GM12878 (cell line): ENCODE measurements around the gene AP3D1. TPM values are rescaled to one million over a fixed set of nuclear protein-coding genes. Genes with fewer than 3 reads are reported as not detected.

ENCODE experiments used
- ATAC-seq: fragments of 200-7000 bp; cut with Tn5 transposase; 3 replicates; pipeline ENCODE4 v1.9.1; 2020; ENCODE audit warnings: mild to moderate bottlenecking, moderate library complexity
- BruUV-seq: library from RNA; stranded (reverse); fragments of 400-500 nt; replicated peaks from 2 replicates; lab custom pipeline; 2021; lab: Mats Ljungman, UMichigan
- CTCF ChIA-PET: fragments of 300-600 bp; sonication (Branson Sonifier 250); formaldehyde crosslinking; extraction: SDS; loops from one replicate; lab custom pipeline; 2021; ENCODE audit warnings: inconsistent platforms; lab: Yijun Ruan, JAX
- POLR2A ChIA-PET: fragments of 350-600 bp; formaldehyde crosslinking; extraction: SDS; loops from one replicate; lab custom pipeline; 2021; ENCODE audit warnings: inconsistent platforms; lab: Charles Lee
- RAD21 ChIA-PET: fragments of 300-600 bp; sonication (Branson Sonifier 250); formaldehyde crosslinking; loops from one replicate; lab custom pipeline; 2023; ENCODE audit warnings: antibody characterized with exemption; ENCODE audit not compliant: unreplicated experiment; lab: Charles Lee
- SMC1A ChIA-PET: fragments of 300-600 bp; sonication (Branson Sonifier 250); formaldehyde crosslinking; loops from one replicate; lab custom pipeline; 2023; ENCODE audit not compliant: unreplicated experiment, uncharacterized antibody; lab: Charles Lee
- DNase-seq: peaks from one replicate; pipeline ENCODE4 v3.0.0-alpha.2; 2011; ENCODE audit warnings: low read depth, low spot score
- FAIRE-seq: peaks from 3 replicates; lab custom pipeline; 2011; peaks lifted over from hg19 to GRCh38; lab: Jason Lieb, UNC
- H2AFZ ChIP-seq: 2 replicates; pipeline ENCODE4 v1.6.0; 2011; ENCODE audit warnings: low read depth, low read length, control low read depth; ENCODE audit not compliant: control insufficient read depth
- H3K27ac ChIP-seq: 2 replicates; pipeline ENCODE4 v1.5.1; 2011; ENCODE audit warnings: control low read depth; ENCODE audit not compliant: control insufficient read depth, insufficient read depth
- H3K27me3 ChIP-seq, 2 experiments: replicated peaks in 1 of 2; 2 replicates each; pipeline versions ENCODE4 v1.6.0 to v1.6.1; 2011; ENCODE audit warnings: low read length in 1 of 2; ENCODE audit not compliant: control insufficient read depth in 2 of 2, insufficient read depth in 2 of 2
- H3K36me3 ChIP-seq, 2 experiments: 2 replicates each; pipeline ENCODE4 v1.5.1; 2011; ENCODE audit warnings: low read length in 1 of 2; ENCODE audit not compliant: control insufficient read depth in 2 of 2, insufficient read depth in 2 of 2
- H3K4me1 ChIP-seq: 2 replicates; pipeline ENCODE4 v1.6.1; 2011; ENCODE audit warnings: mild to moderate bottlenecking, low read length, moderate library complexity, mixed read lengths; ENCODE audit not compliant: control insufficient read depth, insufficient read depth
- H3K4me2 ChIP-seq: 2 replicates; pipeline ENCODE4 v1.6.0; 2011; ENCODE audit warnings: control low read depth; ENCODE audit not compliant: control insufficient read depth, insufficient read depth
- H3K4me3 ChIP-seq: fragments of 200-600 bp; sonication (generic); 2 replicates; pipeline ENCODE4 v1.5.1; 2016
- H3K79me2 ChIP-seq: 2 replicates; pipeline ENCODE4 v1.6.0; 2011; ENCODE audit warnings: low read length; ENCODE audit not compliant: control insufficient read depth, insufficient read depth
- H3K9ac ChIP-seq: 2 replicates; pipeline ENCODE4 v1.8.0; 2011; ENCODE audit warnings: low read length, control low read depth, mixed read lengths; ENCODE audit not compliant: control insufficient read depth, insufficient read depth
- H3K9me3 ChIP-seq: replicated peaks from 3 replicates; pipeline ENCODE4 v1.5.1; 2011; ENCODE audit warnings: mild to moderate bottlenecking, low read length; ENCODE audit not compliant: control insufficient read depth, insufficient read depth
- H4K20me1 ChIP-seq: 2 replicates; pipeline ENCODE4 v1.6.0; 2011; ENCODE audit not compliant: control insufficient read depth, insufficient read depth
- ASH2L ChIP-seq: fragments of 300-600, 200-600 bp; sonication (generic); IDR thresholded peaks from 2 replicates; pipeline ENCODE4 v1.6.1; 2017; ENCODE audit warnings: low read depth, mild to moderate bottlenecking, borderline replicate concordance
- ATF7 ChIP-seq: fragments of 450-650 bp; IDR thresholded peaks from 2 replicates; pipeline ENCODE4 v1.6.1; 2016; ENCODE audit warnings: low read depth, mild to moderate bottlenecking
- BCLAF1 ChIP-seq: fragments of 450-650 bp; IDR thresholded peaks from 2 replicates; pipeline ENCODE4 v1.6.1; 2017; ENCODE audit warnings: antibody characterized with exemption, mild to moderate bottlenecking, moderate library complexity
- CHD1 ChIP-seq: IDR thresholded peaks from 2 replicates; pipeline ENCODE4 v1.6.1; 2012; ENCODE audit warnings: low read depth, low read length, improper control_type of control experiment
- EZH2 ChIP-seq: IDR thresholded peaks from 2 replicates; pipeline ENCODE4 v1.6.1; 2012; ENCODE audit warnings: low read depth, mild to moderate bottlenecking, control low read depth, inconsistent platforms, low read length, borderline replicate concordance; ENCODE audit not compliant: control insufficient read depth
- HDGF ChIP-seq: fragments of 450-650 bp; IDR thresholded peaks from 2 replicates; pipeline ENCODE4 v1.6.1; 2016; ENCODE audit warnings: antibody characterized with exemption
- MEF2B ChIP-seq: fragments of 450-650 bp; IDR thresholded peaks from 2 replicates; pipeline ENCODE4 v1.6.1; 2018; ENCODE audit warnings: mild to moderate bottlenecking, moderate library complexity; ENCODE audit not compliant: partially characterized antibody, poor library complexity, severe bottlenecking
- MTA2 ChIP-seq: fragments of 450-650 bp; IDR thresholded peaks from 2 replicates; pipeline ENCODE4 v1.6.1; 2016; ENCODE audit warnings: low read depth, mild to moderate bottlenecking, moderate library complexity
- MXI1 ChIP-seq: fragments of 150-350 bp; IDR thresholded peaks from 2 replicates; pipeline ENCODE4 v1.6.1; 2011; ENCODE audit warnings: low read depth, mild to moderate bottlenecking, inconsistent platforms, low read length, improper control_type of control experiment
- NFYB ChIP-seq: IDR thresholded peaks from 2 replicates; pipeline ENCODE4 v1.6.1; 2011; ENCODE audit warnings: low read depth, mild to moderate bottlenecking, low read length, improper control_type of control experiment, moderate library complexity; ENCODE audit not compliant: insufficient read depth
- SRF ChIP-seq, 2 experiments: IDR thresholded peaks; 2 replicates each; pipeline ENCODE4 v1.6.1; 2011; ENCODE audit warnings: low read depth in 2 of 2, low read length in 2 of 2, mild to moderate bottlenecking in 1 of 2, moderate library complexity in 1 of 2
- SUZ12 ChIP-seq: fragments of 200-600 bp; sonication (generic); IDR thresholded peaks from one replicate; pipeline ENCODE4 v1.6.1; 2018; ENCODE audit warnings: antibody characterized with exemption, mild to moderate bottlenecking; ENCODE audit not compliant: unreplicated experiment
- ZBTB11 ChIP-seq: fragments of 450-650 bp; formaldehyde crosslinking; IDR thresholded peaks from 2 replicates; pipeline ENCODE4 v1.5.0; 2022; ENCODE audit warnings: mild to moderate bottlenecking, missing genetic modification characterization
- ZNF687 ChIP-seq: fragments of 450-650 bp; IDR thresholded peaks from 2 replicates; pipeline ENCODE4 v1.6.1; 2017; ENCODE audit warnings: mild to moderate bottlenecking, moderate library complexity
- ZZZ3 ChIP-seq: IDR thresholded peaks from 2 replicates; pipeline ENCODE4 v1.6.1; 2011; ENCODE audit warnings: low read depth; ENCODE audit not compliant: control insufficient read depth, insufficient read length
- WGBS: methylation state at CpG from one replicate; pipeline ENCODE4 v1.1.6; 2016; ENCODE audit warnings: low lambda C conversion rate; ENCODE audit not compliant: insufficient replicate concordance, insufficient coverage; ENCODE audit errors: missing lambda C conversion rate; 5-methylcytosine and 5-hydroxymethylcytosine counted together
- in situ Hi-C: fragments of 300-500 bp; cut with MboI; formaldehyde crosslinking; loops from 9 replicates; pipeline ENCODE4 v1.14.3; 2018; ENCODE audit warnings: mixed read lengths
- intact Hi-C: fragments of 100-400 bp; cut with micrococcal nuclease; formaldehyde crosslinking; loops from one replicate; pipeline ENCODE4 v1.14.2; 2022; ENCODE audit not compliant: unreplicated experiment
- polyA plus RNA-seq, 11 experiments: library from polyadenylated mRNA; depleted of rRNA in 4 of 11; unstranded in 6 of 11; stranded (reverse) in 5 of 11; fragments of >200 nt; fragmentation: Nextera tagmentation in 4 of 11; fragmentation: Illumina TruSeq in 1 of 11; extraction: Ambion mirVana in 4 of 11; extraction: Trizol in 1 of 11; gene quantifications; 1 replicate in 1 of 11; 2 replicates in 10 of 11; pipeline versions ENCODE4 v1.2.1 to v1.2.3, GENCODE V29; 2011 to 2016; ENCODE audit warnings: inconsistent platforms in 2 of 11, missing spikeins in 2 of 11, low read depth in 1 of 11
- total RNA-seq, 4 experiments: library from RNA; depleted of rRNA in 3 of 4; stranded (reverse); fragments of >200 nt in 3 of 4; fragmentation: Illumina TruSeq in 1 of 4; extraction: Trizol in 1 of 4; gene quantifications; 2 replicates each; pipeline versions ENCODE4 v1.2.1 to v1.2.3, GENCODE V29; 2013 to 2021

Gene AP3D1
- total and polyA plus RNA-seq, 10 of the 15 experiments (the other 5 are each of a cell fraction or from before 2014, with no cell fraction given): 1.5 to 108 (median 59.1) TPM

GRCh38 chr19:2192862-2193261 lies 41.5 kb upstream of the AP3D1 start:
- Histone ChIP-seq H3K4me3 (no peak overlapping the region), H3K27me3 (no peaks in the 10 kb centered on the region), H3K4me1 (peaks cover 3% of the 10 kb centered on the region), H3K9me3 (no peaks in the 10 kb centered on the region), H2AFZ (no peak overlapping the region), H3K36me3 (peaks cover 11 to 74% of the 10 kb centered on the region in 2 experiments; a peak in 3 of 4 replicates), H3K4me2 (no peak overlapping the region), H3K9ac (no peak overlapping the region), H4K20me1 (no peaks in the 10 kb centered on the region; the same call in 1 of the 2 replicates), H3K79me2 (peaks cover 16% of the 10 kb centered on the region), H3K27ac (no peak overlapping the region)
- in situ Hi-C loops (no loop called here), intact Hi-C loops (no loop called here)
- DNase-seq (no peak), ATAC-seq (no peak), FAIRE-seq (no peak)
- ChIA-PET POLR2A (no interaction called here), SMC1A (no interaction called here), CTCF (no interaction called here), RAD21 (no interaction called here)
- 96% methylated on average over 14 of the region's 17 CpGs for whole genome bisulfite sequencing
- BruUV-seq: no TSS peak
- TF ChIP-seq CHD1 (no peak), EZH2 (no peak), SUZ12 (no peak), MEF2B (no peak), ATF7 (no peak), ZNF687 (no peak), BCLAF1 (no peak), HDGF (no peak), MTA2 (no peak), SRF (IDR thresholded peaks at IDR 0.05; ENCODE audit: low read depth in 2 of 2, low read length in 2 of 2) (no peak), NFYB (no peak), ZBTB11 (no peak), MXI1 (no peak), ZZZ3 (no peak), ASH2L (no peak)
